Epithelial cell of proximal tubule (primary cell): ENCODE measurements around the gene EHMT2. TPM values are rescaled to one million over a fixed set of nuclear protein-coding genes. Genes with fewer than 3 reads are reported as not detected.

Experiments
- DNase-seq: peaks from one replicate; pipeline ENCODE4 v3.0.0-alpha.2; 2011; ENCODE audit warnings: low read depth
- H3K4me3 ChIP-seq: 2 replicates; pipeline ENCODE4 v1.5.1; 2011; ENCODE audit warnings: low read depth, mild to moderate bottlenecking, low read length
- total RNA-seq: library from RNA; depleted of rRNA; stranded (reverse); fragments of >200 nt; gene quantifications from 2 replicates; pipeline ENCODE4 v1.2.3, GENCODE V29; 2015
- TF ChIP-seq, protein P1 (sequence below): conservative IDR thresholded peaks from 2 replicates; pipeline ENCODE4 v1.5.1; 2012; ENCODE audit warnings: low read depth, mild to moderate bottlenecking, low read length

Gene EHMT2
- total RNA-seq, 1 donor from 2014 or later = 44.0 TPM

DNA sequence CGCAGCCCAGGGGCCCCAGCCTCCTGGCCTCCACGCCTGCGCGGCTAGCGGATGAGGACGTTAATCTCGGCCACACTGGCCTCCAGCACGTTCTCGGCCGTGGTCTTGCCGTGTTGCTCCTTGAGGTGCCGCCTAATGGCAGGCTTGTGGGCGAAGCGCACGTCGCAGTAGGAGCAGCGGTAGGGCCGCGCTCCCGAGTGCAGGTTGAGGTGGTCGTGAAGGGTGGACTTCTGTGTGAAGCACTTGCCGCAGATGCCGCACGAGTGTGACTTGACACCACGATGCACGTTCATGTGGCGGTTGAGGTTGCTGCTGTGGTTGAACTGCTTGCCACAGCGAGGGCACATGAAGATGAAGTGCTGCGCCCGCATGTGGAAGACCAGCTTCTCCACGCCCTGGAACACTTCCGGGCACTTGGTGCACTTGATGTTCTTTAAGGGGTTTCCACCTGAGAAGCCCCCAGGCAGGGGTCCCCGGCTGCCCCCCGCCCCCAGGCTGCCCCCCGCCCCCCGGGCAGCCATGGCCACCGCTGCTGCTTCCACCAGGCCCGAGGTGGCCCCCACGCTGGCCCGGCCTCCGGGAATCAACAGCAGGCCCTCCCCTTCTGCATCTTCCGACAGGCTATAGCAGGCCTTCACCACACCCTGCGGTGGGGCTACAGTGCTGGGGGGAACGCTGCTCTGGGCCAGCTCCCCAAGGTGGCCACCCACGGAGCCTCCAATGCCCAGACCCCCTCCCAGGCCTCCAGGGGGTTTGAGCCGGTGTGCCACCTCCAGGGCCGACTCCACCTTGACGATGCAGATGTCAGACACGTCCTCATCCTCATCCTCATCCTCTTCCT is 2.6 kb upstream of the EHMT2 start:
- no peak for DNase-seq
- TF ChIP-seq, protein P1, sequence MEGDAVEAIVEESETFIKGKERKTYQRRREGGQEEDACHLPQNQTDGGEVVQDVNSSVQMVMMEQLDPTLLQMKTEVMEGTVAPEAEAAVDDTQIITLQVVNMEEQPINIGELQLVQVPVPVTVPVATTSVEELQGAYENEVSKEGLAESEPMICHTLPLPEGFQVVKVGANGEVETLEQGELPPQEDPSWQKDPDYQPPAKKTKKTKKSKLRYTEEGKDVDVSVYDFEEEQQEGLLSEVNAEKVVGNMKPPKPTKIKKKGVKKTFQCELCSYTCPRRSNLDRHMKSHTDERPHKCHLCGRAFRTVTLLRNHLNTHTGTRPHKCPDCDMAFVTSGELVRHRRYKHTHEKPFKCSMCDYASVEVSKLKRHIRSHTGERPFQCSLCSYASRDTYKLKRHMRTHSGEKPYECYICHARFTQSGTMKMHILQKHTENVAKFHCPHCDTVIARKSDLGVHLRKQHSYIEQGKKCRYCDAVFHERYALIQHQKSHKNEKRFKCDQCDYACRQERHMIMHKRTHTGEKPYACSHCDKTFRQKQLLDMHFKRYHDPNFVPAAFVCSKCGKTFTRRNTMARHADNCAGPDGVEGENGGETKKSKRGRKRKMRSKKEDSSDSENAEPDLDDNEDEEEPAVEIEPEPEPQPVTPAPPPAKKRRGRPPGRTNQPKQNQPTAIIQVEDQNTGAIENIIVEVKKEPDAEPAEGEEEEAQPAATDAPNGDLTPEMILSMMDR = no peak
- no peak overlapping the region for H3K4me3 ChIP-seq

GRCh38 chr6:31899215-31899614 is 1.7 kb upstream of the EHMT2 start:
- no peak for DNase-seq
- TF ChIP-seq, protein P1 = no peak
- no peak overlapping the region for H3K4me3 ChIP-seq

- TF ChIP-seq, protein P1 = peak; percentile 6
- DNase-seq = no peak
- H3K4me3 ChIP-seq = peak overlapping the region; percentile 88
Observed at GRCh38 chr6:31898383-31899011, 999 bp upstream of the EHMT2 start.

DNA sequence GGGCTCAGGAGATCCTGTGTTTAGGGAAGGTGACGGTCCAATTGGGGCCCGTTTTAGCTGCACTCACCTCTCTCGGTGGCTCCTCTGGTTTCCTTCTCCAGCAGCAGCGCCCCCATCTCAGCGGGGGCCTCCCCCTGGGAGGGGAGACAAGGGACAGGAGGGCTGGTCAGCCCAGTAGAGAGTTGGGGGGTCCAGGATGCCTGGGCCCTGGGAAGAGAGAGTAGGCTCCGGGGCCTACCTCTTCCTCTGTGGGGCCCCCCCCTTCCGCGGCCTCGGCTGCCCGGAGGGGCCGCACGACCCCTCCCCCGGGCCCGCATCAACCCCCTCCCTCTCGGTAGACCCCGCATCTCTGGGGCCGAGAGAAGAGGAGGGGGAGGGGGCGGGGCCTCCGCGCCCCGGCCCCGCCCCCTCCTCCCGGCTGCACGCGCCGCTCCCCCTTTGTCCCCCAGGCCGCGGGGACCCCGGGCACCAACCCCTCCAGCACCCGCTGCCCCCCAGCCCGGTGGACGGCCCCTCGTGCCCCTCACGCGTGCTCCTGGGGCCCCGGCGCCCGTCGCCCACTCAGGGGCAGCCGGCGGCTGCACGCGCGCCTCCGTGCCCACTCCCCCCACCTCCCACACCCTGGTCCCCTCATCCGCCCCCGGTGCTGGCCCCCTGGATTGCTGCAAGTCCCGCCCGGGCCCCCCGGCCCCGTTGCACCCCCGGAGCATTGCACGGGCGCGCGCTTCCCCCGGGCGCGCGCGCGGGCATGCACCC is 464 bp downstream of the EHMT2 start:
- TF ChIP-seq, protein P1 = no peak
- no peak for DNase-seq
- peak overlapping the region; percentile 88 for H3K4me3 ChIP-seq

GRCh38 chr6:31896493-31896855 is 1.0 kb downstream of the EHMT2 start:
- TF ChIP-seq, protein P1 = no peak
- DNase-seq = no peak
- peak overlapping the region; percentile 88 for H3K4me3 ChIP-seq

DNA sequence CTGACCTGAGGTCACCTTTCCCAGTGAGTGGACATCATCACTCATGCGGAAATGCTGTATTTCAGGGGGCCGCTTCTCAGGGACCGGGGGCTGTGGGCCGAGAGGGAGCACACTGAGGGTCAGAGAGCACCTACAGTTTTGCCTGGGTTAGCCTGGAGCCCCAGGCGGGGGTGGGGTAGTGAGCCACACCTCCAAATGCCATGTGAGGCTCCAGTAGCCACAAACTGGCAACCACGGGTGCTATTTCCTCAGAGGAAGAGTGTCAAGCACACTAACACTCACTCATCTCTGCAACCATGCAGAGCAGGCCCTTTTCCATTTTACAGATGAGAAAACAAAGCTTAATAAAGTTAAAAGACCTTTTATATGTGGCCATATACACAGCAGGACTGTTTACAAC is 4.7 kb downstream of the EHMT2 start:
- TF ChIP-seq, protein P1 = no peak
- no peak for DNase-seq
- no peak overlapping the region for H3K4me3 ChIP-seq
